Testis (tissue), 2 donors: Measurements from ENCODE around the gene COL5A1.

Source experiments
- POLR2A ChIP-seq: fragments of 450-650 bp; IDR thresholded peaks from one replicate; pipeline ENCODE4 v1.6.1; 2017; ENCODE audit warnings: antibody characterized with exemption, mild to moderate bottlenecking, moderate library complexity
- TF ChIP-seq, protein P1 (sequence below), 3 experiments: fragments of 450-650 bp in 2 of 3; fragments of 200-600 bp in 1 of 3; sonication (generic) in 1 of 3; IDR thresholded peaks; one replicate each; pipeline ENCODE4 v1.5.1; 2016 to 2019; ENCODE audit warnings: antibody characterized with exemption in 3 of 3, mild to moderate bottlenecking in 2 of 3, moderate library complexity in 1 of 3

DNA sequence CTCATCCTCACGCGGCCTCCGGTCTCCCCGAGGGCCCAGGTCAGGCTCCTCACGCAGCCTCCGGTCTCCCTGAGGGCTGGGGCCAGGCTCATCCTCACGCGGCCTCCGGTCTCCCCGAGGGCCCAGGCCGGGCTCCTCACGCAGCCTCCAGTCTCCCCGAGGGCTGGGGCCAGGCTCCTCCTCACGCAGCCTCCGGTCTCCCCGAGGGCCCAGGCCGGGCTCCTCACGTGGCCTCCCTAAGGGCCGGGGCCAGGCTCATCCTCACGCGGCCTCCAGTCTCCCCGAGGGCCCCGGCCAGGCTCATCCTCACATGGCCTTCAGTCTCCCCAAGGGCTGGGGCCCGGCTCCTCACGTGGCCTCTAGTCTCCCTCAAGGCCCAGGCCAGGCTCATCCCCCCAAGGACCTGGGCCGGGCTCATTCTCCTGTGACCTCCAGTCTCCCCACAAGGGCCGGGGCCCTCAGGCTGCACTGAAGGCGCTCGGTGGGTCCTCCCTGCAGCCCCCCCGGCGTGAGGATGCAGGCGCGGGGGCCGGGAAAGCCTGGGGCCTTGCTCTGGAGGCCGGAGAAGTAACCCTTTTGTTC is 187.8 kb downstream of the COL5A1 start:
- TF ChIP-seq, protein P1, sequence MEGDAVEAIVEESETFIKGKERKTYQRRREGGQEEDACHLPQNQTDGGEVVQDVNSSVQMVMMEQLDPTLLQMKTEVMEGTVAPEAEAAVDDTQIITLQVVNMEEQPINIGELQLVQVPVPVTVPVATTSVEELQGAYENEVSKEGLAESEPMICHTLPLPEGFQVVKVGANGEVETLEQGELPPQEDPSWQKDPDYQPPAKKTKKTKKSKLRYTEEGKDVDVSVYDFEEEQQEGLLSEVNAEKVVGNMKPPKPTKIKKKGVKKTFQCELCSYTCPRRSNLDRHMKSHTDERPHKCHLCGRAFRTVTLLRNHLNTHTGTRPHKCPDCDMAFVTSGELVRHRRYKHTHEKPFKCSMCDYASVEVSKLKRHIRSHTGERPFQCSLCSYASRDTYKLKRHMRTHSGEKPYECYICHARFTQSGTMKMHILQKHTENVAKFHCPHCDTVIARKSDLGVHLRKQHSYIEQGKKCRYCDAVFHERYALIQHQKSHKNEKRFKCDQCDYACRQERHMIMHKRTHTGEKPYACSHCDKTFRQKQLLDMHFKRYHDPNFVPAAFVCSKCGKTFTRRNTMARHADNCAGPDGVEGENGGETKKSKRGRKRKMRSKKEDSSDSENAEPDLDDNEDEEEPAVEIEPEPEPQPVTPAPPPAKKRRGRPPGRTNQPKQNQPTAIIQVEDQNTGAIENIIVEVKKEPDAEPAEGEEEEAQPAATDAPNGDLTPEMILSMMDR (IDR thresholded peaks at IDR 0.05) = no peak
- TF ChIP-seq POLR2A = no peak
